ENCODE data around the gene CD151.

DNA sequence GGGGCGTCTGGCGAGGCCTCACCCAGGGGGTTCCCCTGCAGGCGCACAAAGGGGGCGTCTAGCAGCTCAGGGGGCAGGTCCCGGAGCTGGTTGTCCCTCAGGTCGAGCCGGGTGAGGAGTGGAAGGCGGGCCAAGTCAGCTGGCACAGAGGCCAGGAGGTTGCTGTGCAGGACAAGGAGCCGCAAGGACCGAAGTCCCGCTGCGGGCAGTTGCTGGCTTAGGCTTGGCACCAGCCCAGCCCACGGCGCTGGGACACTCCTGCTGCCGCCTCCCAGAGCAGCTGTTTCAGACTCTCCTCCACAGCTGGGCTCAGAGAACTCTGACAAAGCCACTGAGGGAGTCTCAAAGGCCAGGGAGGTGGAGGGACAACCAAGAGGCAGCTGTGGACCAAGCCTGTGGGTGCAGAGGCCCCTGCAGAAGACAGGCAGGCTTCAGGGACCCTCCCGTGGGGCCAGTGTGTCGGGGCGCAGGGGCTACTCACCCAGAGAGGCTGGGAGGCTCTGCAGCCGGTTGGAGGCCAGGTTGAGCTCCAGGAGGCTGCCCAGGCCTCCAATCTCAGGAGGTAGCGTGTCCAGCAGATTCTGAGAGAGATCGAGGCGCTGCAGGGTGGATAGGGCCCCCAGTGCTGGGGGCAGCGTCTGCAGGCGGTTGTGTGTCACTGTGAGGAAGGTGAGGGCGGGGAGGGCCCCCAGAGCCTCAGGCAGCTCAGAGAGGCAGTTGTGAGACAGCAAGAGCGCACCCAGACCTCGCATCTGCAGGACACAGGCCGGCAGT, 29.9 kb upstream of the CD151 start:
- TF ChIP-seq ZNF232 (CRISPR knock-in tag; IDR thresholded peaks at IDR 0.05), result no peak
- TF ChIP-seq, protein P1, sequence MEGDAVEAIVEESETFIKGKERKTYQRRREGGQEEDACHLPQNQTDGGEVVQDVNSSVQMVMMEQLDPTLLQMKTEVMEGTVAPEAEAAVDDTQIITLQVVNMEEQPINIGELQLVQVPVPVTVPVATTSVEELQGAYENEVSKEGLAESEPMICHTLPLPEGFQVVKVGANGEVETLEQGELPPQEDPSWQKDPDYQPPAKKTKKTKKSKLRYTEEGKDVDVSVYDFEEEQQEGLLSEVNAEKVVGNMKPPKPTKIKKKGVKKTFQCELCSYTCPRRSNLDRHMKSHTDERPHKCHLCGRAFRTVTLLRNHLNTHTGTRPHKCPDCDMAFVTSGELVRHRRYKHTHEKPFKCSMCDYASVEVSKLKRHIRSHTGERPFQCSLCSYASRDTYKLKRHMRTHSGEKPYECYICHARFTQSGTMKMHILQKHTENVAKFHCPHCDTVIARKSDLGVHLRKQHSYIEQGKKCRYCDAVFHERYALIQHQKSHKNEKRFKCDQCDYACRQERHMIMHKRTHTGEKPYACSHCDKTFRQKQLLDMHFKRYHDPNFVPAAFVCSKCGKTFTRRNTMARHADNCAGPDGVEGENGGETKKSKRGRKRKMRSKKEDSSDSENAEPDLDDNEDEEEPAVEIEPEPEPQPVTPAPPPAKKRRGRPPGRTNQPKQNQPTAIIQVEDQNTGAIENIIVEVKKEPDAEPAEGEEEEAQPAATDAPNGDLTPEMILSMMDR (IDR thresholded peaks at IDR 0.05), result no peak

Measured in WTC11 (cell line).